22Rv1 (cell line): ENCODE results near the gene TBX2.

Source experiments
- ZFX ChIP-seq: fragments of 450-650 bp; IDR thresholded peaks from 2 replicates; pipeline ENCODE4 v1.6.1; 2017; ENCODE audit warnings: antibody characterized with exemption, borderline replicate concordance
- TF ChIP-seq, protein P1 (sequence below): fragments of 450-650 bp; IDR thresholded peaks from 2 replicates; pipeline ENCODE4 v1.5.1; 2017; ENCODE audit warnings: mild to moderate bottlenecking

DNA sequence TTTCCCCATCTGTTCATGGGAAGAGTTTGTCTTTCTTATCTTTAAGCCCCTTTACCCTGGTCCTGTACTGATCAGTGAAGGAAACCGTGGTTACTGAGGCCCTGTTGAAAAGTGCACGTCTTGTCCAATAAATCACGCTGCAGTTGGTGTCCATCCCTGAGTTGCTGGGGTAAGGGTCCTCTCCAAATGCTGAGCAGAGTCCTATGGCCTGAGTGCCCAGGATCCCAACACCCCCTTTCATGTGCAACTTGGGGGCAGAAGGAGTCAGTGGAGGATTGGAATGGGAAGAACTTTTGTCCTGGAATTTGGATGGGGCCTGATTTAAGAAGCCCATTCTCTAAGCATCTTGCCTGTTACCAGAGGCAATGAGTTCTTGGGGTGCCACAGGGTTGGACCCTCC is 7.0 kb upstream of the TBX2 start:
- TF ChIP-seq, protein P1, sequence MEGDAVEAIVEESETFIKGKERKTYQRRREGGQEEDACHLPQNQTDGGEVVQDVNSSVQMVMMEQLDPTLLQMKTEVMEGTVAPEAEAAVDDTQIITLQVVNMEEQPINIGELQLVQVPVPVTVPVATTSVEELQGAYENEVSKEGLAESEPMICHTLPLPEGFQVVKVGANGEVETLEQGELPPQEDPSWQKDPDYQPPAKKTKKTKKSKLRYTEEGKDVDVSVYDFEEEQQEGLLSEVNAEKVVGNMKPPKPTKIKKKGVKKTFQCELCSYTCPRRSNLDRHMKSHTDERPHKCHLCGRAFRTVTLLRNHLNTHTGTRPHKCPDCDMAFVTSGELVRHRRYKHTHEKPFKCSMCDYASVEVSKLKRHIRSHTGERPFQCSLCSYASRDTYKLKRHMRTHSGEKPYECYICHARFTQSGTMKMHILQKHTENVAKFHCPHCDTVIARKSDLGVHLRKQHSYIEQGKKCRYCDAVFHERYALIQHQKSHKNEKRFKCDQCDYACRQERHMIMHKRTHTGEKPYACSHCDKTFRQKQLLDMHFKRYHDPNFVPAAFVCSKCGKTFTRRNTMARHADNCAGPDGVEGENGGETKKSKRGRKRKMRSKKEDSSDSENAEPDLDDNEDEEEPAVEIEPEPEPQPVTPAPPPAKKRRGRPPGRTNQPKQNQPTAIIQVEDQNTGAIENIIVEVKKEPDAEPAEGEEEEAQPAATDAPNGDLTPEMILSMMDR: no peak
- TF ChIP-seq ZFX: no peak
